Measurements from ENCODE around the gene MRNIP.

MRNIP gene

GRCh38 chr5:179799644-179799973 lies 59.0 kb downstream of the MRNIP start:
- no peaks in the 10 kb centered on the region for H3K27me3 ChIP-seq (ENCODE audit: control insufficient read depth, insufficient read depth, low read length)
- peaks cover 51% of the 10 kb centered on the region for H3K4me1 ChIP-seq (ENCODE audit: control insufficient read depth, insufficient read depth, low read length)
- no peak overlapping the region for H3K9ac ChIP-seq (ENCODE audit: low read length)
- peaks cover 36% of the 10 kb centered on the region for H3K36me3 ChIP-seq (ENCODE audit: control insufficient read depth, insufficient read depth, low read length)
- no peaks in the 10 kb centered on the region for H3K9me3 ChIP-seq (ENCODE audit: control insufficient read depth, low read length)
- H3K4me3 ChIP-seq (ENCODE audit: low read length): no peak overlapping the region

GRCh38 chr5:179798771-179799643 lies 59.6 kb downstream of the MRNIP start:
- H3K27me3 ChIP-seq (ENCODE audit: control insufficient read depth, insufficient read depth, low read length): no peaks in the 10 kb centered on the region
- no peaks in the 10 kb centered on the region for H3K9me3 ChIP-seq (ENCODE audit: control insufficient read depth, low read length)
- H3K9ac ChIP-seq (ENCODE audit: low read length): no peak overlapping the region
- H3K4me1 ChIP-seq (ENCODE audit: control insufficient read depth, insufficient read depth, low read length): peaks cover 51% of the 10 kb centered on the region
- peaks cover 36% of the 10 kb centered on the region for H3K36me3 ChIP-seq (ENCODE audit: control insufficient read depth, insufficient read depth, low read length)
- no peak overlapping the region for H3K4me3 ChIP-seq (ENCODE audit: low read length)

GRCh38 chr5:179798144-179798770 lies 60.4 kb downstream of the MRNIP start:
- H3K4me3 ChIP-seq (ENCODE audit: low read length): no peak overlapping the region
- H3K9me3 ChIP-seq (ENCODE audit: control insufficient read depth, low read length): no peaks in the 10 kb centered on the region
- peaks cover 36% of the 10 kb centered on the region for H3K36me3 ChIP-seq (ENCODE audit: control insufficient read depth, insufficient read depth, low read length)
- H3K27me3 ChIP-seq (ENCODE audit: control insufficient read depth, insufficient read depth, low read length): no peaks in the 10 kb centered on the region
- H3K4me1 ChIP-seq (ENCODE audit: control insufficient read depth, insufficient read depth, low read length): peaks cover 51% of the 10 kb centered on the region
- H3K9ac ChIP-seq (ENCODE audit: low read length): no peak overlapping the region

- no peaks in the 10 kb centered on the region for H3K27me3 ChIP-seq (ENCODE audit: control insufficient read depth, insufficient read depth, low read length)
- peaks cover 36% of the 10 kb centered on the region for H3K36me3 ChIP-seq (ENCODE audit: control insufficient read depth, insufficient read depth, low read length)
- no peak overlapping the region for H3K9ac ChIP-seq (ENCODE audit: low read length)
- H3K9me3 ChIP-seq (ENCODE audit: control insufficient read depth, low read length): no peaks in the 10 kb centered on the region
- H3K4me1 ChIP-seq (ENCODE audit: control insufficient read depth, insufficient read depth, low read length): peaks cover 49% of the 10 kb centered on the region
- H3K4me3 ChIP-seq (ENCODE audit: low read length): no peak overlapping the region
Measured at GRCh38 chr5:179797741-179798140, 60.9 kb downstream of the MRNIP start.

GRCh38 chr5:179796877-179797608 lies 61.6 kb downstream of the MRNIP start:
- Histone ChIP-seq H3K27me3 (ENCODE audit: control insufficient read depth, insufficient read depth, low read length) (no peaks in the 10 kb centered on the region), H3K9ac (ENCODE audit: low read length) (peak overlapping the region; percentile 68), H3K36me3 (ENCODE audit: control insufficient read depth, insufficient read depth, low read length) (peaks cover 36% of the 10 kb centered on the region), H3K4me1 (ENCODE audit: control insufficient read depth, insufficient read depth, low read length) (peaks cover 42% of the 10 kb centered on the region), H3K4me3 (ENCODE audit: low read length) (no peak overlapping the region), H3K9me3 (ENCODE audit: control insufficient read depth, low read length) (no peaks in the 10 kb centered on the region)

GRCh38 chr5:179795863-179796833 lies 62.5 kb downstream of the MRNIP start:
- H3K4me1 ChIP-seq (ENCODE audit: control insufficient read depth, insufficient read depth, low read length): peaks cover 37% of the 10 kb centered on the region
- H3K4me3 ChIP-seq (ENCODE audit: low read length): peak overlapping the region; percentile 36
- H3K9ac ChIP-seq (ENCODE audit: low read length): peak overlapping the region; percentile 68
- H3K36me3 ChIP-seq (ENCODE audit: control insufficient read depth, insufficient read depth, low read length): peaks cover 35% of the 10 kb centered on the region
- no peaks in the 10 kb centered on the region for H3K27me3 ChIP-seq (ENCODE audit: control insufficient read depth, insufficient read depth, low read length)
- no peaks in the 10 kb centered on the region for H3K9me3 ChIP-seq (ENCODE audit: control insufficient read depth, low read length)

- H3K4me3 ChIP-seq (ENCODE audit: low read length): peak overlapping the region; percentile 36
- H3K4me1 ChIP-seq (ENCODE audit: control insufficient read depth, insufficient read depth, low read length): peaks cover 37% of the 10 kb centered on the region
- no peaks in the 10 kb centered on the region for H3K27me3 ChIP-seq (ENCODE audit: control insufficient read depth, insufficient read depth, low read length)
- no peaks in the 10 kb centered on the region for H3K9me3 ChIP-seq (ENCODE audit: control insufficient read depth, low read length)
- peaks cover 30% of the 10 kb centered on the region for H3K36me3 ChIP-seq (ENCODE audit: control insufficient read depth, insufficient read depth, low read length)
- H3K9ac ChIP-seq (ENCODE audit: low read length): peak overlapping the region; percentile 57
Measured at GRCh38 chr5:179795049-179795862, 63.4 kb downstream of the MRNIP start.

- Histone ChIP-seq H3K9me3 (ENCODE audit: control insufficient read depth, low read length) (no peaks in the 10 kb centered on the region), H3K4me1 (ENCODE audit: control insufficient read depth, insufficient read depth, low read length) (peaks cover 37% of the 10 kb centered on the region), H3K4me3 (ENCODE audit: low read length) (no peak overlapping the region), H3K27me3 (ENCODE audit: control insufficient read depth, insufficient read depth, low read length) (no peaks in the 10 kb centered on the region), H3K36me3 (ENCODE audit: control insufficient read depth, insufficient read depth, low read length) (peaks cover 23% of the 10 kb centered on the region), H3K9ac (ENCODE audit: low read length) (peak overlapping the region; percentile 44)
Measured at GRCh38 chr5:179794575-179794974, 64.0 kb downstream of the MRNIP start.

- Histone ChIP-seq H3K36me3 (ENCODE audit: control insufficient read depth, insufficient read depth, low read length) (peaks cover 19% of the 10 kb centered on the region), H3K27me3 (ENCODE audit: control insufficient read depth, insufficient read depth, low read length) (no peaks in the 10 kb centered on the region), H3K9ac (ENCODE audit: low read length) (peak overlapping the region; percentile 44), H3K4me3 (ENCODE audit: low read length) (no peak overlapping the region), H3K4me1 (ENCODE audit: control insufficient read depth, insufficient read depth, low read length) (peaks cover 37% of the 10 kb centered on the region), H3K9me3 (ENCODE audit: control insufficient read depth, low read length) (no peaks in the 10 kb centered on the region)
Measured at GRCh38 chr5:179794171-179794570, 64.4 kb downstream of the MRNIP start.

- Histone ChIP-seq H3K27me3 (ENCODE audit: control insufficient read depth, insufficient read depth, low read length) (no peaks in the 10 kb centered on the region), H3K4me1 (ENCODE audit: control insufficient read depth, insufficient read depth, low read length) (peaks cover 37% of the 10 kb centered on the region), H3K4me3 (ENCODE audit: low read length) (no peak within 1 kb of the TSS), H3K9me3 (ENCODE audit: control insufficient read depth, low read length) (no peaks in the 10 kb centered on the region), H3K9ac (ENCODE audit: low read length) (peak within 1 kb of the TSS; percentile 44), H3K36me3 (ENCODE audit: control insufficient read depth, insufficient read depth, low read length) (peaks cover 15% of the 10 kb centered on the region)
Measured at GRCh38 chr5:179793468-179794139, 65.0 kb downstream of the MRNIP start, which contains the start of gene LTC4S. LTC4S (plus strand) TSS chr5:179793986; CDS start chr5:179794081, 95 bp downstream.

Data from mucosa of stomach (tissue), 1 donor.